ENCODE data around the gene KCNJ10.

Gene KCNJ10

DNA sequence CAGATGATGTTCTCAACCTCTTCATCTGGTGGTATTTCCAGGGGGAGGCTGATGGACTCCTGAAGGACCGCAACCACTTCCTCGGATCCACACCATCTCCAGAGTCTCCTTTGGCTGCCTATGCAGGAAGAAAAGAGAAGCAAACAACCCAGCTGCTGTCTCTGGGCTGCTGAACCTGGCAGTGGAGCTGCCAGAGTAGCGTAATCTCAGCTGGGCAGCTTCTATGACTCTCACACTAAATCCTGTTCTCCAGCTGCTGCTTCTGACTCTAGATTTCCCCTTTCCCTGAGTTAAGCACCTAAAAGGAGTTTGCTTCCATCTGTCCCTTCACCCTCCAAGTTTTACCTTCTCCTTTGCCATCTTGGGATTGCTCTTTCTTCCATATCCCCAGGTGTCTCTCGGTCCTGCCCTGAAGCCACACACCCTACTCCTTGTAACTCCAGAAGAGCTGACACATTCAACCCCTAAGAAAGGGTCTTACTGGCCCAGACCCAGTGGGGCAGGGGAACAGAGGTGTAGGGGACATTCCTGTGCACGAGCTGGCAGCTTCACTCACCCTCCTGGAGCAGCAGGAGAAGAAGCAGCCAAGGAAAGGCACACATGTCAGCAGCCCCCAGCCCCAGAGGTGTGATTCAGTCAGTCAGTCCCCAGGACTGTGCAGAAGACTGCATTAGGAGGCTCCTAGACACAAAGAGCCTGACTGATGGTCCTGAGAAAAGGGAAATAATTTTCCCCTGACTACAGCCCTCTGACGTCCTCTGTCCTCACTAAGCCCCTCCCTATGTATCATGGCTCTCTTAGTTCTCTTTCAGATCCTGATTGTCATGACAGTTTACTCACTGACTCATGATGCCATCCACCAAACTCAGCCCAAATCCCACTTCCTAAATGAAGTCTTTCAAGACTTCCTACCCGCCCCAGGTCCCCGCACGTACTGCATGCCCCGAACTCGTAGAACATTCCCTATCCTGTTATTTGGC, 116.1 kb downstream of the KCNJ10 start, which contains the start of gene SLAMF9:
TSS of gene SLAMF9 (minus strand) at position 702 of the 980 bp plus-strand sequence. CDS start at position 602, 100 bp downstream.
- Histone ChIP-seq H3K9ac (ENCODE audit: low read length) (no peak within 1 kb of the TSS), H3K27me3 (ENCODE audit: low read length) (no peaks in the 10 kb centered on the region), H4K20me1 (ENCODE audit: low read depth, low read length) (no peaks in the 10 kb centered on the region), H3K36me3 (ENCODE audit: low read length) (no peaks in the 10 kb centered on the region), H3K9me2 (replicated peaks; ENCODE audit: insufficient read depth, low read length) (no peaks in the 10 kb centered on the region), H3K4me3 (ENCODE audit: insufficient read depth, low read length, poor library complexity, severe bottlenecking) (no peak within 1 kb of the TSS), H3K79me2 (ENCODE audit: insufficient read depth, low read length) (no peaks in the 10 kb centered on the region), H3K4me2 (ENCODE audit: low read depth, low read length, poor library complexity, severe bottlenecking) (no peak within 1 kb of the TSS), H2AFZ (ENCODE audit: low read depth, low read length, severe bottlenecking) (no peak within 1 kb of the TSS), H3F3A (ENCODE audit: insufficient read depth) (no peaks in the 10 kb centered on the region), H3K27ac (ENCODE audit: low read depth, low read length) (no peak within 1 kb of the TSS), H3K9me3 (ENCODE audit: insufficient read depth, low read length) (no peaks in the 10 kb centered on the region)
- TF ChIP-seq EZH2phosphoT487 (conservative IDR thresholded peaks at IDR 0.05; ENCODE audit: low read length) = no peak

DNA sequence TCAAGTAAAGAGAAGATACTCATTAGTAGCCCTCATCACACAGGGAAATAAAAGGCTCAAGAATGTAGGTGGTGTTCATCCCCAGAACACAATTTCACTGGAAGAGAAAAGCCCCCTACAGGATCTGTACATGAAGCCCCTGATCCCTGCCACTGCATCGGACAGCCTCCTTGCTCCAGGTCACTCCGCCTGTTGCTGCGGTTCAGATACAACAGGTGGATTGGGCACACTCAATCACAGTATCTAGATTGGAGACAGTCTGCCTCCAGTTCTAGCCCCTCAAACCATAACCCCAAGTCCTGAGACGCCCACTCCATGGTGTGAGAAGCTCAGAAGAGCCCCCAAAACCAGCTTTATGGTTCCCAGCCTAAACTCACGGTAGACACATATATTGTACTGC, 117.0 kb downstream of the KCNJ10 start:
- H3K36me3 ChIP-seq (ENCODE audit: low read length) = no peaks in the 10 kb centered on the region
- no peak overlapping the region for H3K4me2 ChIP-seq (ENCODE audit: low read depth, low read length, poor library complexity, severe bottlenecking)
- H2AFZ ChIP-seq (ENCODE audit: low read depth, low read length, severe bottlenecking) = no peak overlapping the region
- H3K9ac ChIP-seq (ENCODE audit: low read length) = no peak overlapping the region
- no peak for TF ChIP-seq EZH2phosphoT487 (conservative IDR thresholded peaks at IDR 0.05; ENCODE audit: low read length)
- TF ChIP-seq, protein P1, sequence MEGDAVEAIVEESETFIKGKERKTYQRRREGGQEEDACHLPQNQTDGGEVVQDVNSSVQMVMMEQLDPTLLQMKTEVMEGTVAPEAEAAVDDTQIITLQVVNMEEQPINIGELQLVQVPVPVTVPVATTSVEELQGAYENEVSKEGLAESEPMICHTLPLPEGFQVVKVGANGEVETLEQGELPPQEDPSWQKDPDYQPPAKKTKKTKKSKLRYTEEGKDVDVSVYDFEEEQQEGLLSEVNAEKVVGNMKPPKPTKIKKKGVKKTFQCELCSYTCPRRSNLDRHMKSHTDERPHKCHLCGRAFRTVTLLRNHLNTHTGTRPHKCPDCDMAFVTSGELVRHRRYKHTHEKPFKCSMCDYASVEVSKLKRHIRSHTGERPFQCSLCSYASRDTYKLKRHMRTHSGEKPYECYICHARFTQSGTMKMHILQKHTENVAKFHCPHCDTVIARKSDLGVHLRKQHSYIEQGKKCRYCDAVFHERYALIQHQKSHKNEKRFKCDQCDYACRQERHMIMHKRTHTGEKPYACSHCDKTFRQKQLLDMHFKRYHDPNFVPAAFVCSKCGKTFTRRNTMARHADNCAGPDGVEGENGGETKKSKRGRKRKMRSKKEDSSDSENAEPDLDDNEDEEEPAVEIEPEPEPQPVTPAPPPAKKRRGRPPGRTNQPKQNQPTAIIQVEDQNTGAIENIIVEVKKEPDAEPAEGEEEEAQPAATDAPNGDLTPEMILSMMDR (IDR thresholded peaks at IDR 0.05; ENCODE audit: insufficient read depth, low read length, poor library complexity, severe bottlenecking) = no peak
- H4K20me1 ChIP-seq (ENCODE audit: low read depth, low read length) = no peaks in the 10 kb centered on the region
- no peaks in the 10 kb centered on the region for H3K9me3 ChIP-seq (ENCODE audit: insufficient read depth, low read length)
- no peaks in the 10 kb centered on the region for H3K79me2 ChIP-seq (ENCODE audit: insufficient read depth, low read length)
- H3K9me2 ChIP-seq (replicated peaks; ENCODE audit: insufficient read depth, low read length) = no peaks in the 10 kb centered on the region
- no peak overlapping the region for H3K4me3 ChIP-seq (ENCODE audit: insufficient read depth, low read length, poor library complexity, severe bottlenecking)
- H3F3A ChIP-seq (ENCODE audit: insufficient read depth) = no peaks in the 10 kb centered on the region
- no peak overlapping the region for H3K27ac ChIP-seq (ENCODE audit: low read depth, low read length)
- no peaks in the 10 kb centered on the region for H3K27me3 ChIP-seq (ENCODE audit: low read length)

DNA sequence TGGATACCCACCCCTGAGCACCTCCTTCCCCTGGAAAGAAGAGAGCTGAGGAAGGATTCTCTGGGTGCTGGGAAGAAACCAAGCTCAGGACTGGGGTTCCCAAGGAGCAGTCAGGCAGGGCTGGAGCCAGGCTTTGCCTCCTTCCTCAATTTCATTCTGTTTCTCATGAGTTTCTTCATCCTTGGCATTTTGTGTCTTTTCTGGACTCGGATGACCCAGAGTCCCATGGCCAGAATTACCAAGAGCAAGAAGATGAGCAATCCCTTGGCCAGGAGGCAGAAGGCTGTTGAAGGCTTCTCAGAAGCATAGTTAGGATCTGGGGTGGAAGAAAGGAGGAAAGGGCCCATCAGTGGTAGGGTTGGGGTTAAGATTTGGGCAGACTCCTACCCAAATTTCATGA, 118.4 kb downstream of the KCNJ10 start:
- Histone ChIP-seq H3K4me2 (ENCODE audit: low read depth, low read length, poor library complexity, severe bottlenecking) (no peak overlapping the region), H3K79me2 (ENCODE audit: insufficient read depth, low read length) (no peaks in the 10 kb centered on the region), H3K9me3 (ENCODE audit: insufficient read depth, low read length) (no peaks in the 10 kb centered on the region), H2AFZ (ENCODE audit: low read depth, low read length, severe bottlenecking) (no peak overlapping the region), H3K27me3 (ENCODE audit: low read length) (no peaks in the 10 kb centered on the region), H3K9ac (ENCODE audit: low read length) (no peak overlapping the region), H3K9me2 (replicated peaks; ENCODE audit: insufficient read depth, low read length) (no peaks in the 10 kb centered on the region), H4K20me1 (ENCODE audit: low read depth, low read length) (no peaks in the 10 kb centered on the region), H3K4me3 (ENCODE audit: insufficient read depth, low read length, poor library complexity, severe bottlenecking) (no peak overlapping the region), H3K36me3 (ENCODE audit: low read length) (no peaks in the 10 kb centered on the region), H3F3A (ENCODE audit: insufficient read depth) (no peaks in the 10 kb centered on the region), H3K27ac (ENCODE audit: low read depth, low read length) (no peak overlapping the region)
- TF ChIP-seq, protein P1 (IDR thresholded peaks at IDR 0.05; ENCODE audit: insufficient read depth, low read length, poor library complexity, severe bottlenecking) = no peak
- no peak for TF ChIP-seq EZH2phosphoT487 (conservative IDR thresholded peaks at IDR 0.05; ENCODE audit: low read length)

DNA sequence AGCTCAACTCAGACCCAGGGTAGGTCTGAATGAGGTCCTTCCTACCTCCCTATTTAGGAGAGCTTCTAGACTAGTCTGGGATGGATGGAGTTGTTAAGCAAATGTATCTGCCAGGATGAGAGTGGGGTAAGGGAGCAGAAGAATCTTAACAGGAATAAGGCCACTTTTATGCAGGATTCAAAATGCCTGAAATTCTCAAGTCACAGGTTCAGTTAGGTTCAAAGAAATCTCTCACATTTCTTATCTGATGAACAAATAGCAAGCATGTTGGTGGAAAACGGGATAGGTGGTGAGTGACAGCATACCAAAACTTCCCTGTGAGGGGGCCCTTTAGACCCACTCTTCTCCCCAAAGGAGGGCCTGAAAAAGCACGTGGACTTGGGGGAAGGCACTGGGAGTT, 118.9 kb downstream of the KCNJ10 start:
- H3K4me2 ChIP-seq (ENCODE audit: low read depth, low read length, poor library complexity, severe bottlenecking) = no peak overlapping the region

More for the DNA sequence above, 118.9 kb downstream of the KCNJ10 start:
- H3K27ac ChIP-seq (ENCODE audit: low read depth, low read length) = no peak overlapping the region
- TF ChIP-seq, protein P1 (IDR thresholded peaks at IDR 0.05; ENCODE audit: insufficient read depth, low read length, poor library complexity, severe bottlenecking) = no peak
- TF ChIP-seq EZH2phosphoT487 (conservative IDR thresholded peaks at IDR 0.05; ENCODE audit: low read length) = no peak
- H3F3A ChIP-seq (ENCODE audit: insufficient read depth) = no peaks in the 10 kb centered on the region
- no peaks in the 10 kb centered on the region for H4K20me1 ChIP-seq (ENCODE audit: low read depth, low read length)
- H3K4me3 ChIP-seq (ENCODE audit: insufficient read depth, low read length, poor library complexity, severe bottlenecking) = no peak overlapping the region
- H3K36me3 ChIP-seq (ENCODE audit: low read length) = no peaks in the 10 kb centered on the region
- H3K79me2 ChIP-seq (ENCODE audit: insufficient read depth, low read length) = no peaks in the 10 kb centered on the region
- H2AFZ ChIP-seq (ENCODE audit: low read depth, low read length, severe bottlenecking) = no peak overlapping the region
- no peaks in the 10 kb centered on the region for H3K9me3 ChIP-seq (ENCODE audit: insufficient read depth, low read length)
- no peak overlapping the region for H3K9ac ChIP-seq (ENCODE audit: low read length)
- no peaks in the 10 kb centered on the region for H3K27me3 ChIP-seq (ENCODE audit: low read length)
- no peaks in the 10 kb centered on the region for H3K9me2 ChIP-seq (replicated peaks; ENCODE audit: insufficient read depth, low read length)
